Caco-2 (cell line): ENCODE results near the gene XPNPEP2. TPM values are rescaled to one million over a fixed set of nuclear protein-coding genes. Genes with fewer than 3 reads are reported as not detected.

ENCODE experiments used
- BruUV-seq: library from RNA; stranded (reverse); fragments of 400-500 nt; replicated peaks from 2 replicates; lab custom pipeline; 2021; lab: Mats Ljungman, UMichigan
- CTCF ChIA-PET: fragments of 300-600 bp; sonication (Branson Sonifier 250); formaldehyde crosslinking; loops from one replicate; lab custom pipeline; 2022; ENCODE audit warnings: antibody characterized with exemption; lab: Charles Lee
- POLR2A ChIA-PET: fragments of 300-600 bp; sonication (Branson Sonifier 250); formaldehyde crosslinking; loops from one replicate; lab custom pipeline; 2022; ENCODE audit warnings: antibody characterized with exemption; lab: Charles Lee
- DNase-seq, 2 experiments: peaks; one replicate each; pipeline versions ENCODE4 v3.0.0 to v3.0.0-alpha.2; 2020 to 2022
- H3K27me3 ChIP-seq: replicated peaks from 2 replicates; pipeline ENCODE4 v1.6.0; 2011; ENCODE audit warnings: low read length; ENCODE audit not compliant: control insufficient read depth, insufficient read depth
- H3K36me3 ChIP-seq: 2 replicates; pipeline ENCODE4 v1.5.1; 2011; ENCODE audit warnings: low read length; ENCODE audit not compliant: control insufficient read depth, insufficient read depth
- H3K4me1 ChIP-seq: fragments of 250-450 bp; sonication (Bioruptor Pico); 2 replicates; pipeline ENCODE4 v1.5.1; 2020; ENCODE audit warnings: mild to moderate bottlenecking
- H3K4me3 ChIP-seq: 2 replicates; pipeline ENCODE4 v1.5.1; 2011; ENCODE audit warnings: low read depth, mild to moderate bottlenecking, control low read depth, low read length
- H3K9me3 ChIP-seq: fragments of 250-450 bp; sonication (Bioruptor Pico); 2 replicates; pipeline ENCODE4 v1.5.1; 2020; ENCODE audit warnings: mild to moderate bottlenecking, moderate library complexity
- H3K27ac Mint-ChIP-seq: one replicate; pipeline ENCODE4 v1.8.0; 2022; ENCODE audit warnings: mixed read lengths; ENCODE audit not compliant: unreplicated experiment
- H3K27me3 Mint-ChIP-seq: one replicate; pipeline ENCODE4 v1.8.0; 2022; ENCODE audit warnings: mixed read lengths; ENCODE audit not compliant: insufficient read depth, unreplicated experiment
- H3K36me3 Mint-ChIP-seq: one replicate; pipeline ENCODE4 v1.8.0; 2022; ENCODE audit warnings: mild to moderate bottlenecking, mixed read lengths; ENCODE audit not compliant: insufficient read depth, unreplicated experiment
- H3K4me1 Mint-ChIP-seq: one replicate; pipeline ENCODE4 v1.8.0; 2022; ENCODE audit warnings: low read depth, mixed read lengths; ENCODE audit not compliant: unreplicated experiment
- H3K4me3 Mint-ChIP-seq: one replicate; pipeline ENCODE4 v1.8.0; 2022; ENCODE audit warnings: mild to moderate bottlenecking, moderate library complexity, mixed read lengths; ENCODE audit not compliant: unreplicated experiment
- H3K9me3 Mint-ChIP-seq: one replicate; pipeline ENCODE4 v1.8.0; 2022; ENCODE audit warnings: mixed read lengths; ENCODE audit not compliant: unreplicated experiment
- intact Hi-C: fragments of 100-400 bp; cut with micrococcal nuclease; formaldehyde crosslinking; loops from one replicate; pipeline ENCODE4 v1.10.0; 2022; ENCODE audit not compliant: unreplicated experiment
- total RNA-seq: library from RNA; stranded (reverse); gene quantifications from 2 replicates; pipeline ENCODE4 v1.2.3, GENCODE V29; 2022
- TF ChIP-seq, protein P1 (sequence below), 2 experiments: fragments of 200-600 bp in 1 of 2; IDR thresholded peaks; 1 replicate in 1 of 2; 2 replicates in 1 of 2; pipeline versions ENCODE4 v1.5.1 to v1.8.0; 2011 to 2022; ENCODE audit warnings: antibody characterized with exemption in 1 of 2, control low read depth in 1 of 2, inconsistent platforms in 1 of 2, low read depth in 1 of 2, low read length in 1 of 2, mild to moderate bottlenecking in 1 of 2, moderate library complexity in 1 of 2; ENCODE audit not compliant: insufficient read depth in 1 of 2, severe bottlenecking in 1 of 2, unreplicated experiment in 1 of 2

The XPNPEP2 gene
- total RNA-seq, 1 experiment from 2014 or later: 0.32 TPM

GRCh38 chrX:129804806-129805205 lies 66.0 kb downstream of the XPNPEP2 start:
- POLR2A ChIA-PET: no interaction called here
- H3K36me3 Mint-ChIP-seq: peaks cover 35% of the 10 kb centered on the region
- no TSS peak for BruUV-seq
- intact Hi-C loops: no loop called here
- no peak overlapping the region for H3K4me3 Mint-ChIP-seq
- H3K36me3 ChIP-seq: no peaks in the 10 kb centered on the region
- H3K27me3 ChIP-seq: no peaks in the 10 kb centered on the region
- H3K9me3 Mint-ChIP-seq: no peaks in the 10 kb centered on the region
- TF ChIP-seq, protein P1, sequence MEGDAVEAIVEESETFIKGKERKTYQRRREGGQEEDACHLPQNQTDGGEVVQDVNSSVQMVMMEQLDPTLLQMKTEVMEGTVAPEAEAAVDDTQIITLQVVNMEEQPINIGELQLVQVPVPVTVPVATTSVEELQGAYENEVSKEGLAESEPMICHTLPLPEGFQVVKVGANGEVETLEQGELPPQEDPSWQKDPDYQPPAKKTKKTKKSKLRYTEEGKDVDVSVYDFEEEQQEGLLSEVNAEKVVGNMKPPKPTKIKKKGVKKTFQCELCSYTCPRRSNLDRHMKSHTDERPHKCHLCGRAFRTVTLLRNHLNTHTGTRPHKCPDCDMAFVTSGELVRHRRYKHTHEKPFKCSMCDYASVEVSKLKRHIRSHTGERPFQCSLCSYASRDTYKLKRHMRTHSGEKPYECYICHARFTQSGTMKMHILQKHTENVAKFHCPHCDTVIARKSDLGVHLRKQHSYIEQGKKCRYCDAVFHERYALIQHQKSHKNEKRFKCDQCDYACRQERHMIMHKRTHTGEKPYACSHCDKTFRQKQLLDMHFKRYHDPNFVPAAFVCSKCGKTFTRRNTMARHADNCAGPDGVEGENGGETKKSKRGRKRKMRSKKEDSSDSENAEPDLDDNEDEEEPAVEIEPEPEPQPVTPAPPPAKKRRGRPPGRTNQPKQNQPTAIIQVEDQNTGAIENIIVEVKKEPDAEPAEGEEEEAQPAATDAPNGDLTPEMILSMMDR (IDR thresholded peaks at IDR 0.05; ENCODE audit: insufficient read depth in 1 of 2, low read depth in 1 of 2, low read length in 1 of 2, severe bottlenecking in 1 of 2, unreplicated experiment in 1 of 2): no peak
- CTCF ChIA-PET: no interaction called here
- no peaks in the 10 kb centered on the region for H3K4me1 ChIP-seq
- no peaks in the 10 kb centered on the region for H3K4me1 Mint-ChIP-seq
- no peak overlapping the region for H3K4me3 ChIP-seq
- DNase-seq: no peak
- H3K9me3 ChIP-seq: no peaks in the 10 kb centered on the region
- H3K27me3 Mint-ChIP-seq: no peaks in the 10 kb centered on the region
- H3K27ac Mint-ChIP-seq: no peak overlapping the region

DNA sequence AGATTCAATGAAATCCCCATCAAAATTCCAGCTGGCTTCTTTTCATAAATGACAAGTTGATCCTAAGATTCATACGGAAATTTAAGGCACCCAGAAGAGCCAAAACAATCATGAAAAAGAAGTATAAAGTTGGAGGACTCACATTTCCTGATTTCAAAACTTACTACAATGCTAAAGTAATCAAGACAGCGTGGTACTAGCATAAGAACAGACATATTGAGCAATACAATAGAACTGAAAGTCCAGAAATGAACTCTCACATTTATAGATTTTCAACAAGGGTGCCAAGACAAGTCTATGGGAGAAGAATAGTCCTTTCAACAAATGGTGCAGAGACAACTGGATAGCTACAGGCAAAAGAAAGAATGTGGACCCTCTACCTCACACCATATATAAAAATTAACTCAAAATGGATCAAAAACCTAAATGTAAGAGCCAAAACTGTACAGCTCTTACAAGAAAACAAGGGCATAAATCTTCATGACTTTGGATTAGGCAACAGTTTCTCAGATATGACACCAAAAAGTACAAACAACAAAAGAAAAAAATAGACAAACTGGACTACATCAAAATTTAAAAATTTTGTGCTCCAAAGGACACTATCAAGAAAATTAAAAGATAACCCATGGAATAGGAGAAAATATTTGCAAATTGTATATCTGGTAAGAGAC lies 69.5 kb downstream of the XPNPEP2 start:
- Histone ChIP-seq H3K27me3 (no peaks in the 10 kb centered on the region), H3K9me3 (no peaks in the 10 kb centered on the region), H3K36me3 (no peaks in the 10 kb centered on the region), H3K4me1 (no peaks in the 10 kb centered on the region), H3K4me3 (no peak overlapping the region)
- CTCF ChIA-PET: no interaction called here
- TF ChIP-seq, protein P1 (IDR thresholded peaks at IDR 0.05; ENCODE audit: insufficient read depth in 1 of 2, low read depth in 1 of 2, low read length in 1 of 2, severe bottlenecking in 1 of 2, unreplicated experiment in 1 of 2): no peak
- Mint-ChIP-seq H3K4me1 (no peaks in the 10 kb centered on the region), H3K4me3 (no peak overlapping the region), H3K9me3 (no peaks in the 10 kb centered on the region), H3K27ac (no peak overlapping the region), H3K36me3 (peaks cover 49% of the 10 kb centered on the region), H3K27me3 (no peaks in the 10 kb centered on the region)
- BruUV-seq: no TSS peak
- POLR2A ChIA-PET: no interaction called here
- intact Hi-C loops: no loop called here
- no peak for DNase-seq

DNA sequence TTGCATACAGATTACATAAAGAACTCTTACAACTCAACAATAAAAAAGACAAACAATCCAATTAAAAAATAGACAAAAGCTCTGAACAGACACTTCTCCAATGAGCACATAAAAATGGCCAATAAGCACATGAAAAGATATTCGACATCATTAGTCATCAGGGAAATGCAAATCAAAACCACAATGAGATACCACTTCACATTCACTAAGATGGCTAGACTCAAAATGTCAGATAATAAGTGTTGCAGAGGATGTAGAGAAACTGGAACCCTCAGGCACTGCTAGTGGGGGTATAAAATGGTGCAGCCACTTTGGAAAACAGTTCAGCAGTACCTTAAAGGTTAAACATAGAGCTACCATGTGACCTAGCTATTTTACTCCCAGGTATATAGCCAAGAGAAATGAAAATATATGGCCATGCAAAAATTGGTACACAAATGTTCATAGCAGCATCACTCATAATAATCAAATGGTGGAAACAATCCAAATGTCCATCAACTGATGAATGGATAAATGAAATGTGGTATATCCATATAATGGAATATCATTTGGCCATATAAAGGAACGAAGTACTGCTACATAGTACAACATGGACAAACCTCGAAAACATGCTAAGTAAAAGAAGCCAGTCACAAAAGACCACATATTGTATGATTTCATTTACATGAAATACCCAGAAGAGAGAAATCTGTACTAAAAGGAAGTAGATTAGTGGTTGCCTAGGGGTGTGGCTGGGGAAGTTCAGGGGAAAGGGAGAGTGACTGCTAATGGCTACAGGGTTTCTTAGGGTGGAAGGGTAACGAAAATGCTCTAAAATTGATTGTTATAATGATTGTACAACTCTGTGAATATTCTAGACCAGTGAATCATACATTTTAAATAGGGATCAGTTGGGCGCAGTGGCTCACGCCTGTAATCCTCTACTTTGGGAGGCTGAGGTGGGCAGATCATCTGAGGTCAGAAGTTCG lies 70.3 kb downstream of the XPNPEP2 start:
- H3K27me3 Mint-ChIP-seq: no peaks in the 10 kb centered on the region
- H3K36me3 Mint-ChIP-seq: peaks cover 41% of the 10 kb centered on the region
- BruUV-seq: no TSS peak

More for the DNA sequence above, 70.3 kb downstream of the XPNPEP2 start:
- intact Hi-C loops: no loop called here
- Histone ChIP-seq H3K27me3 (no peaks in the 10 kb centered on the region), H3K9me3 (no peaks in the 10 kb centered on the region), H3K4me1 (no peaks in the 10 kb centered on the region), H3K4me3 (no peak overlapping the region), H3K36me3 (no peaks in the 10 kb centered on the region)
- POLR2A ChIA-PET: no interaction called here
- TF ChIP-seq, protein P1 (IDR thresholded peaks at IDR 0.05; ENCODE audit: insufficient read depth in 1 of 2, low read depth in 1 of 2, low read length in 1 of 2, severe bottlenecking in 1 of 2, unreplicated experiment in 1 of 2): no peak
- H3K27ac Mint-ChIP-seq: no peak overlapping the region
- DNase-seq: no peak
- no peaks in the 10 kb centered on the region for H3K4me1 Mint-ChIP-seq
- no peaks in the 10 kb centered on the region for H3K9me3 Mint-ChIP-seq
- no peak overlapping the region for H3K4me3 Mint-ChIP-seq
- CTCF ChIA-PET: no interaction called here
